GM21381 (cell line): ENCODE data around the gene DNAH1.

Experiments used
- ATAC-seq: cut with Tn5 transposase; IDR thresholded peaks from one replicate; pipeline ENCODE4 v1.9.1; 2021; ENCODE audit warnings: mild to moderate bottlenecking, moderate library complexity; ENCODE audit not compliant: unreplicated experiment

The DNAH1 gene

DNA sequence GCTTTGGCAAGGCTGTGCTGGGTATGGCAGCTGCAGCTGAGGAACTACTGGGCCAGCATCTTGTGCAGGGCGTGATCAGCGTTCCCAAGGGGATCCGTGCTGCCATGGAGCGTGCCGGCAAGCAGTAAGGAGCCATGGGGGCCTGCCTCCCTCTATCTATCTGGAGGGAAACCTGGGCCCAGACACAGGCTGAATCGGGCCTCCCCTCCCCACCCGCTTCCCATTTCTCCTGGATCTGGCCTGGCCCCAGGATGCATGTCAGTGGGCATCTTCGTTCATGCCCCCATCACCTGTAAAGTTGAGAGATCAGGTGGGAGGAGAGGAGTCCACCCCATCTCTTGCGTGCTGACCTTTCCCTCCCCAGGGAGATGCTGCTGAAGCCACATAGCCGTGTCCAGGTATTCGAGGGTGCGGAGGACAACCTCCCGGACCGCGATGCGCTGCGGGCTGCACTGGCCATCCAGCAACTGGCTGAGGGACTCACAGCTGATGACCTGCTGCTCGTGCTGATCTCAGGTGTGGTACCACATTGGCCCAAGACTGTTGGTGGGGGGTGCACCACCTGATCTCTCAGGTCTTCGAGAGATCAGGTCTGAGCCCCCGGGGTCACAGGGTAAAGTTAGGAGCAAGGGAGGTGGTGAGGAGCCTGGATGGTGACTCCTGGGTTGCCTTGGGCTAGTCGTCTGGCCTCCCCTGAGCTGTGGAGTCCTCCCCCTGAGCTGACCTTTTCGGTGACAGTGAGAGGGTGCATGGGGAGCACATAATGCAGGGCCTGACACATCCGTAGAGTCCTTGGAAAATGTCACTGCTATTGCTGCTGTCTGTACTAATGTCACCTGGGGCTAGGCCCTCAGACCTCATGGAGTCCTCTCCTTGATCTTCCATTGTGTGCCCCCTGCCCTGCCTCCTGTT is 25.3 kb upstream of the DNAH1 start:
- no peak for ATAC-seq

GRCh38 chr3:52291508-52292181 is 24.5 kb upstream of the DNAH1 start:
- ATAC-seq, result no peak

GRCh38 chr3:52292247-52293065 is 23.7 kb upstream of the DNAH1 start:
- no peak for ATAC-seq

DNA sequence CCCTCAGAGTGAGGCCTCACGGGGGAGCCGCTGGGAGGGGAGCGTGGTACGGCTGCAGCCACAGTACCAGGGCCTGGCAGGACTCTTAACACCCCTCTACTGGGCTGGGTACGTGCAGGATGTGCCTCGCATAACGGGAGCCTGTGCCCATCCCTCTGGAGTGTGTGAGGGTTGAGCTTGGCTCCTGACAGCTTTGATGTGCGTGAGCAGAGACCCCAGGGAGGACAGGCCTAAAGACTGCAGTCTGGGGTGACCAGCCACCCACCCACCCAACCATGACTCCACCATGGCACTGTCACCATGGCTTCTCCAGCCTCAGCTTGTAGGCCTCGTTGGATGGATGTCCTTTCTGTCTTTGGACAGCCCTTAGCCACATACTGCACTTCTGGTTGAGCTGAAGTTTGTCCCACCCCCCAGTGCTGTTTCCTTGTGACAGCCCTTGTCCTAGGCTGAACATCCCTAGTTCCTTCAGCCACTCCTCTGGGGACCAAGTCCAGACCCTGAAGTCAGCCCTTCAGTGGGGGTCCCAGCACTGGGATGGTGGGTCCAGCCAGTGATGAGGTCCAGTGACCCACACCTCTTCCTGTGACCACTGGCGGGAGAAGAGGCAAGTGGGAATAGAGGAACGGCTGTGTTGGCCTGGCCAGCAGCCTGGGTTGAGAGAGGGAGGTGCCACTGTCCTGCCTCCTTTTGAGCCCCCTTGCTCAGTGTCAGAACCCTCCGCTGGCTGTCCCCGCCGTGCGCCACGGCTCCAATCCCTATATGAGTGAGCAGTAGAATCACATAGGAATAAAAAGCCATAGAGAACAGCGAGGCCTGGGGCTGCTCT is 22.4 kb upstream of the DNAH1 start:
- ATAC-seq, result no peak

DNA sequence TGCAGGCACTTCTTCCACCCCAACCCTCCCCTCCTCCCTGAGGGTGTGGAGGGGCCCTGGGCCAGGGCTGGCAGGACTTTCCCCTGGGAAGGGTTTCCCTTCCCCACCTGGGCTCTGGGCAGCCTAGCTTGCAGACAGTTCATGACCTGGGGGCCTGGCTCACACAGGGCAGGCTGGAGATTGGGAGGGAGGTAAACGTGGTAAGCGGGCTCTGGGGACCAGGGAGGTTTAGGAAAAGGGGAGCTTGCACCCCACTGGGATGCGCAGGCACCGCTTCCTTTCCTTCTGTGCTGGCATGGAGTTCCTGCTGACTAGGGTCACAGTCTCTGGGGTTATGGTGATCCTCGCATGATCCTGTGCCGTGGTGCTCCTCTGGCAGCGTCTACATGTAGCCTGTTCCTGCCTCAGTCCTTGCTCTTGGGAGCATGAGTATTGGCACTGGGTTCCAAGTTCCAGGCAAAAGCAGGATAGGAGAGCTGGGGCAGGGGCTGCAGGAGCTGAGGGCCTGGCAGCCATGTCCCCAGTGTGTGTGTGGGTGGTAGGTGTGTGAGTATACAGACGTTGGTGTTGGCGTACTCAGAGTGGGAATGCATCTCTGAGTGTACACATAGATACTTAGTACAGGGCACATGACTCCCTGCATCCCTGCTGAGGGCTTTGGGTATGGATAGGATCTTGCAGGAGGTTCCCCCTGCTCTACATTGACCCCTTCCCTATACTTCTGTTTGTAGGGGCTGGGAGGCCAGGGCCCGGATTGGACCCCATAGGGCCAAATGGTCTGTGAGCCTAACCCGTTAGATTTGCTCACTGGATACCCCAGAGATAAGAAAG is 21.6 kb upstream of the DNAH1 start:
- no peak for ATAC-seq

- ATAC-seq, result no peak
These were observed 20.4 kb upstream of the DNAH1 start for GRCh38 chr3:52295671-52296208.

- no peak for ATAC-seq
These were observed 18.6 kb upstream of the DNAH1 start for GRCh38 chr3:52297242-52298148.

DNA sequence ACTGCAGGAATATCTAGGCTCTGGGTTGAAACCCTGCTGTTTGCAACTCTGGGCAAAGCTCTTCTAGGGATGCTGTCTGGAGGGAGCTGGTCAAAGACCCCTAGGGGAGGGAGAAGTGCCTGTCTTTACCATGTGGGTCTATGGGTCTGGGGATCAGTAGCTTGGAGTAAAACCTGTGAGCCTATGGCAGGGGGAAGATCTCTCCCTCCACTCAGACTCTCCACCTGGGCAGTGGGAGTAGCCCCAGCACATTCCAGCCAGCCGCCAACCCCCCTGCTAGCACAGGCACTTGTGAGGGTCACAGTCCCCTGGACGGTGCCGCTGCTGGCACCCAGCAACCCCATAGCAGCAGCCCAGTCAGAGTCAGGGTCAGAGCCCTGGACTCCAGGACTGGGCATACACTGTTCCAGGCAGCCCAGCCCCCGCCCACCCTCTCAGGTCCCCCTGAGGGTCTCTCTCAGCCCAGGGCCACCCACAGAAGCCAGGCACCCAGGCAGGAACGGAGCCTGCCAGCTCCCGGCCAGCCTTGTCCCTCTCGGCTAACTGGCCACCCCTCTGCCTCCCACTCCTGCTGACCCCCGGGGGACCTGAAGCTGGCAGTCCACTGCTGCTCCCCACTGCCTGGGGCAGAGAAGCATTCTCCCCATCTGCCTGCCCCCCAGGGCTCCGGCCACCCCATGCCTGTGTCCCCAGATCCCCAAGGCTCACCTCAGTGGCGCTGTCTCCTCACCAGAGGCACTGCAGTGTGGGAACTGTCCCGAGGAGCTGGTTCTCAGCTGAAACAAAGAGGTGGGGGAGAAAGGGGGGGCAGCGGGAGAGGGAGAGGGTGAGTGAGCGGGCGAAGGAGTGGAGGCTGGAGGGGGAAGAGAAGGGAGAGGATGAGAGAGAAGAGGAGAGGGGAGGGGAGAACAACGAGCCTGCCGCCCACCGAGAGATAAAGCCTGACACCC is 17.7 kb upstream of the DNAH1 start:
- ATAC-seq, result no peak

GRCh38 chr3:52299247-52299878 is 16.8 kb upstream of the DNAH1 start:
- ATAC-seq, result no peak

DNA sequence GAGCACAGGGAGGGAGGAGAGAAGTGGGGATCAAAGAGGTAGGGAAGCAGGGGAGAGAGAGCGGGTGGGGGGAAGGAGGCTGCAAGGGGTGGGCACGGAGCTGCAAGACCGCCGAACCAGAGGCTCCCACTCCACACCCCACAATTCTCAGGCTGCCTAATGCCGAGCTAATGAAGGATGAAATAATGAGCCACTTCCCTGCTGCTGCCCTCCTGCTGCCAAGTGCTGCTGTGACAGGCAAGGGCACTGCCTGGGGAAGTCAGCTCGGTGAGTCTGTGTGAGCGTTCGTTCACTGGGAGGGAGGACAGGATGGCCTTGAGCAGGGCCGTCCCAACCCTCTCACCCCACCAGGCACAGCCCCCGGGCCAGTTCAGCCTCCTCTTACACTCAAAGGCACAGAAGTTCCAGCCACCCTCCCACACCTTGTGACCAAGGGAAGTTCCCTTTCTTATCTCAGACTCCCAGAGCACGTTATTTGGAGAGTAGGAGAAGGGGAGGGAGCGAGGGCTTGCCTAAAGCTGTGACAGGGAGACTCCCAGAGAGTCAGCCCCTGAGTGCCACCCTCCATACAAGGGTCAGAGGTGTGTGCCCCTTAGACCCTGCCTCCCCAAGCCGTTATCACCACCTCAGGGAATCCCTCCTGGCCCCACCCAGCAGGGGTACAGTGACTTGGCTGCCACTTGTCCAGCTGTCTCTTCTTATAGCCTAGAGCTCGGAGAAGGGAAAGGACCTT is 16.1 kb upstream of the DNAH1 start:
- ATAC-seq, result no peak

GRCh38 chr3:52302426-52303145 is 13.5 kb upstream of the DNAH1 start:
- ATAC-seq, result no peak

DNA sequence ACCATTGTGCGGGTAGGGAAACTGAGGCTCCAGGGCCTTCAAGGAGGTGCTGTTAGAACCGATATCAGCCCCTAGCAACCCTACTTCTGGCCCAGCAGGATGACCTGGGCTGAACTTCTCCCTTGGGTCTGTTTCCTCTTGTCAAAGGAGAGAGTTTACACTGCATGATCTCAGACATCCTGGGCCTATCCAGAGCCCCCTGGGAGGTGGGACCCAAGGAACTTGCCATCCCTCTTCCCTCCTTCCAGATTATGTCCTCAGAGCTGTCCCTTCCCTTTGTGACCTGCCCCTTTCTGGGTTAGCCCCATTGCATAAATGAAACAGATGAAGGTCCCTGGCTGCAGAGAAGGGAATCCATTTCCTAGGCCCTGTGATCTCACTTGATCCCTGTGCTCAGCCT is 12.3 kb upstream of the DNAH1 start:
- no peak for ATAC-seq

- no peak for ATAC-seq
These were observed 10.2 kb upstream of the DNAH1 start for GRCh38 chr3:52305926-52306325.

DNA sequence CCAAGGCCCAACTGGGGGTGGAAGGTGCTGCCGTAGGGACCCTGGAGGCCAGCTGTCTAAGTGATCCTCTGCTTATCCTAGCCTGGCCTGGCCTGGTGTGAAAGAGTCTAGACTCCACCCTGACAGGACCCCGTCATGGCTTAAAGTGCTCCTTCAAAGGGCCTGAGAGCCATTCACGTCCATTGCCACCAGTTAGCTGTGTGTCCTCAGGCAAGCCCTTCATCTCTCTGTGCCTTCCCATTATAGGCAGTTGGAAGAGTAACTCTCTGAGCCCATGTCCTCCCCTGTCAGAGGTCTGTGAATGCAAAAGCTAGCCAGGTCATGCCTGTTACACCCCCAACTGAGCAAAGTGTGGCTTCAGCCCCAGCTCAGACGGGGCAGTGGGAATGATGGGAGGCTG is 9.1 kb upstream of the DNAH1 start:
- no peak for ATAC-seq

- no peak for ATAC-seq
These were observed 7.8 kb upstream of the DNAH1 start for GRCh38 chr3:52308308-52308707.
